H9 (cell line): ENCODE results near the gene SRRM2. TPM values are rescaled to one million over a fixed set of nuclear protein-coding genes. Genes with fewer than 3 reads are reported as not detected.

Source experiments
- DNase-seq: peaks from one replicate; pipeline ENCODE4 v3.0.0-alpha.2; 2017
- H2AFZ ChIP-seq: one replicate; pipeline ENCODE4 v1.6.1; 2013; ENCODE audit warnings: mild to moderate bottlenecking, low read length, control low read depth, moderate library complexity
- H2AK5ac ChIP-seq: 2 replicates; pipeline ENCODE4 v1.6.1; 2013; ENCODE audit warnings: low read length, control low read depth, mixed read lengths; ENCODE audit not compliant: insufficient read length
- H2BK120ac ChIP-seq: one replicate; pipeline ENCODE4 v1.6.1; 2013; ENCODE audit warnings: low read depth, mild to moderate bottlenecking, low read length, control low read depth, inconsistent platforms; ENCODE audit not compliant: poor library complexity, severe bottlenecking
- H2BK12ac ChIP-seq: 2 replicates; pipeline ENCODE4 v1.6.1; 2013; ENCODE audit warnings: low read length, control low read depth, mixed read lengths, low read depth; ENCODE audit not compliant: insufficient read length
- H2BK15ac ChIP-seq: 2 replicates; pipeline ENCODE4 v1.6.1; 2013; ENCODE audit warnings: low read depth, low read length, control low read depth
- H2BK20ac ChIP-seq: one replicate; pipeline ENCODE4 v1.6.1; 2013; ENCODE audit warnings: low read depth, mild to moderate bottlenecking, low read length, control low read depth, inconsistent platforms; ENCODE audit not compliant: poor library complexity, severe bottlenecking
- H2BK5ac ChIP-seq: 2 replicates; pipeline ENCODE4 v1.6.1; 2013; ENCODE audit warnings: low read length, control low read depth, mixed read lengths; ENCODE audit not compliant: insufficient read length
- H3K14ac ChIP-seq: 2 replicates; pipeline ENCODE4 v1.6.1; 2013; ENCODE audit warnings: low read length, control low read depth; ENCODE audit not compliant: insufficient read depth
- H3K18ac ChIP-seq: 2 replicates; pipeline ENCODE4 v1.6.1; 2013; ENCODE audit warnings: low read depth, mild to moderate bottlenecking, mixed read lengths, low read length, control low read depth; ENCODE audit not compliant: insufficient read length
- H3K23ac ChIP-seq: 2 replicates; pipeline ENCODE4 v1.6.1; 2013; ENCODE audit warnings: low read length, control low read depth, mixed read lengths, low read depth; ENCODE audit not compliant: insufficient read length
- H3K23me2 ChIP-seq: 2 replicates; pipeline ENCODE4 v1.6.1; 2013; ENCODE audit warnings: low read depth, mild to moderate bottlenecking, mixed read lengths, low read length, control low read depth; ENCODE audit not compliant: insufficient read length, poor library complexity, severe bottlenecking
- H3K27ac ChIP-seq: 2 replicates; pipeline ENCODE4 v1.5.1; 2013; ENCODE audit warnings: low read length, control low read depth, mixed read lengths, low read depth; ENCODE audit not compliant: insufficient read length
- H3K27me3 ChIP-seq: 2 replicates; pipeline ENCODE4 v1.6.1; 2013; ENCODE audit warnings: low read length, control low read depth, inconsistent platforms; ENCODE audit not compliant: insufficient read depth
- H3K4ac ChIP-seq: 2 replicates; pipeline ENCODE4 v1.6.1; 2013; ENCODE audit warnings: low read depth, mild to moderate bottlenecking, control low read depth, inconsistent platforms, low read length, moderate library complexity
- H3K4me1 ChIP-seq: 2 replicates; pipeline ENCODE4 v1.6.1; 2013; ENCODE audit warnings: low read length, control low read depth, inconsistent platforms; ENCODE audit not compliant: insufficient read depth
- H3K4me2 ChIP-seq: 2 replicates; pipeline ENCODE4 v1.6.1; 2013; ENCODE audit warnings: low read length, control low read depth, mixed read lengths; ENCODE audit not compliant: insufficient read length, insufficient read depth
- H3K56ac ChIP-seq: 2 replicates; pipeline ENCODE4 v1.6.1; 2013; ENCODE audit warnings: low read depth, mild to moderate bottlenecking, mixed read lengths, low read length, control low read depth; ENCODE audit not compliant: insufficient read length
- H3K79me1 ChIP-seq: 2 replicates; pipeline ENCODE4 v1.6.1; 2013; ENCODE audit warnings: low read depth, mild to moderate bottlenecking, moderate library complexity, low read length, control low read depth, inconsistent platforms; ENCODE audit not compliant: insufficient read depth, poor library complexity, severe bottlenecking
- H3K79me2 ChIP-seq: 2 replicates; pipeline ENCODE4 v1.6.1; 2013; ENCODE audit warnings: low read length, control low read depth, inconsistent platforms; ENCODE audit not compliant: insufficient read depth
- H3K9ac ChIP-seq: 2 replicates; pipeline ENCODE4 v1.6.1; 2013; ENCODE audit warnings: low read length, control low read depth, mixed read lengths; ENCODE audit not compliant: insufficient read length; ENCODE audit errors: extremely low read depth
- H3K9me3 ChIP-seq: one replicate; pipeline ENCODE4 v1.6.1; 2013; ENCODE audit warnings: low read depth, low read length, inconsistent platforms; ENCODE audit not compliant: control insufficient read depth
- H3T11ph ChIP-seq: one replicate; pipeline ENCODE4 v1.6.1; 2013; ENCODE audit warnings: mild to moderate bottlenecking, low read length, control low read depth, inconsistent platforms
- H4K20me1 ChIP-seq: one replicate; pipeline ENCODE4 v1.6.1; 2013; ENCODE audit not compliant: control insufficient read depth, insufficient read length, insufficient read depth
- H4K5ac ChIP-seq: 2 replicates; pipeline ENCODE4 v1.6.1; 2013; ENCODE audit warnings: low read depth, mild to moderate bottlenecking, mixed read lengths, low read length, control low read depth; ENCODE audit not compliant: insufficient read length
- H4K8ac ChIP-seq: replicated peaks from 2 replicates; pipeline ENCODE4 v1.6.1; 2013; ENCODE audit warnings: low read length, control low read depth, mixed read lengths, low read depth; ENCODE audit not compliant: insufficient read length
- H4K91ac ChIP-seq: 2 replicates; pipeline ENCODE4 v1.6.1; 2013; ENCODE audit warnings: low read depth, mild to moderate bottlenecking, moderate library complexity, mixed read lengths, low read length, control low read depth; ENCODE audit not compliant: insufficient read length
- H3K27ac Mint-ChIP-seq, 3 experiments: 2 replicates in 2 of 3; 3 replicates in 1 of 3; pipeline ENCODE4 v1.8.0; 2020 to 2021; ENCODE audit warnings: mixed read lengths in 3 of 3, mild to moderate bottlenecking in 1 of 3, moderate library complexity in 1 of 3
- H3K27me3 Mint-ChIP-seq: 2 replicates; pipeline ENCODE4 v1.8.0; 2021; ENCODE audit warnings: low read depth, mild to moderate bottlenecking, moderate library complexity, mixed read lengths
- H3K36me3 Mint-ChIP-seq, 3 experiments: 2 replicates in 2 of 3; 3 replicates in 1 of 3; pipeline ENCODE4 v1.8.0; 2020 to 2021; ENCODE audit warnings: low read depth in 3 of 3, mixed read lengths in 3 of 3; ENCODE audit not compliant: insufficient read depth in 1 of 3
- H3K4me1 Mint-ChIP-seq, 2 experiments: 2 replicates each; pipeline ENCODE4 v1.8.0; 2020; ENCODE audit warnings: mixed read lengths in 2 of 2
- H3K4me3 Mint-ChIP-seq, 2 experiments: 2 replicates in 1 of 2; 3 replicates in 1 of 2; pipeline ENCODE4 v1.8.0; 2020 to 2021; ENCODE audit warnings: mild to moderate bottlenecking in 2 of 2, mixed read lengths in 2 of 2, moderate library complexity in 1 of 2
- H3K9me3 Mint-ChIP-seq, 2 experiments: 2 replicates in 1 of 2; 3 replicates in 1 of 2; pipeline ENCODE4 v1.8.0; 2020; ENCODE audit warnings: mild to moderate bottlenecking in 2 of 2, mixed read lengths in 2 of 2, moderate library complexity in 1 of 2
- WGBS: extraction: QIAGEN DNeasy Blood & Tissue Kit; methylation state at CpG from one replicate; pipeline ENCODE4 v1.1.7; 2013; ENCODE audit warnings: missing lambda C conversion rate, low lambda C conversion rate, mixed read lengths; ENCODE audit not compliant: insufficient read length; ENCODE audit errors: extremely low coverage; 5-methylcytosine and 5-hydroxymethylcytosine counted together
- total RNA-seq: library from RNA; stranded (reverse); gene quantifications from 2 replicates; pipeline ENCODE4 v1.2.1, GENCODE V29; 2021
- TF ChIP-seq, protein P1 (sequence below): fragments of 200-600 bp; sonication (generic); conservative IDR thresholded peaks from 3 replicates; pipeline ENCODE4 v1.8.0; 2021; ENCODE audit warnings: antibody characterized with exemption, mild to moderate bottlenecking

SRRM2 gene
- total RNA-seq, 1 experiment from 2014 or later: 694 TPM

GRCh38 chr16:2753733-2754020 lies 1.2 kb downstream of the SRRM2 start:
- H3K4me1 Mint-ChIP-seq: peaks cover 38 to 43% of the 10 kb centered on the region in 2 experiments
- no peak for DNase-seq

More at GRCh38 chr16:2753733-2754020, 1.2 kb downstream of the SRRM2 start:
- Histone ChIP-seq H3K18ac (no peak overlapping the region), H3K4me2 (peak overlapping the region; percentile 71), H2AK5ac (no peak overlapping the region), H2BK12ac (no peak overlapping the region), H3K4ac (no peak overlapping the region), H2BK120ac (no peak overlapping the region), H3K9me3 (no peaks in the 10 kb centered on the region), H3K79me2 (peaks cover 48% of the 10 kb centered on the region), H3T11ph (no peak overlapping the region), H2AFZ (no peak overlapping the region), H4K20me1 (no peaks in the 10 kb centered on the region), H3K14ac (no peak overlapping the region; the same call in 1 of the 2 replicates), H3K23ac (no peak overlapping the region), H3K79me1 (peaks cover 13% of the 10 kb centered on the region), H3K23me2 (peaks cover 8% of the 10 kb centered on the region), H2BK5ac (no peak overlapping the region), H4K8ac (no peak overlapping the region), H3K4me1 (peaks cover 3% of the 10 kb centered on the region; the same call in 1 of the 2 replicates), H2BK20ac (no peak overlapping the region), H3K9ac (peak overlapping the region; percentile 84), H3K27ac (no peak overlapping the region), H4K5ac (no peak overlapping the region), H3K56ac (no peak overlapping the region), H4K91ac (no peak overlapping the region), H2BK15ac (no peak overlapping the region), H3K27me3 (no peaks in the 10 kb centered on the region)
- peaks cover 0 to 3% of the 10 kb centered on the region in 2 experiments; a peak in 2 of 5 replicates for H3K9me3 Mint-ChIP-seq
- TF ChIP-seq, protein P1, sequence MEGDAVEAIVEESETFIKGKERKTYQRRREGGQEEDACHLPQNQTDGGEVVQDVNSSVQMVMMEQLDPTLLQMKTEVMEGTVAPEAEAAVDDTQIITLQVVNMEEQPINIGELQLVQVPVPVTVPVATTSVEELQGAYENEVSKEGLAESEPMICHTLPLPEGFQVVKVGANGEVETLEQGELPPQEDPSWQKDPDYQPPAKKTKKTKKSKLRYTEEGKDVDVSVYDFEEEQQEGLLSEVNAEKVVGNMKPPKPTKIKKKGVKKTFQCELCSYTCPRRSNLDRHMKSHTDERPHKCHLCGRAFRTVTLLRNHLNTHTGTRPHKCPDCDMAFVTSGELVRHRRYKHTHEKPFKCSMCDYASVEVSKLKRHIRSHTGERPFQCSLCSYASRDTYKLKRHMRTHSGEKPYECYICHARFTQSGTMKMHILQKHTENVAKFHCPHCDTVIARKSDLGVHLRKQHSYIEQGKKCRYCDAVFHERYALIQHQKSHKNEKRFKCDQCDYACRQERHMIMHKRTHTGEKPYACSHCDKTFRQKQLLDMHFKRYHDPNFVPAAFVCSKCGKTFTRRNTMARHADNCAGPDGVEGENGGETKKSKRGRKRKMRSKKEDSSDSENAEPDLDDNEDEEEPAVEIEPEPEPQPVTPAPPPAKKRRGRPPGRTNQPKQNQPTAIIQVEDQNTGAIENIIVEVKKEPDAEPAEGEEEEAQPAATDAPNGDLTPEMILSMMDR: no peak
- WGBS: no CpG with 5 or more reads among the region's 7 CpGs
- H3K36me3 Mint-ChIP-seq: peaks cover 58 to 66% (median 65%) of the 10 kb centered on the region in 3 experiments
- peaks cover 2% of the 10 kb centered on the region; the same call in 1 of the 2 replicates for H3K27me3 Mint-ChIP-seq
- peak overlapping the region; percentile 88 to 97 (median 91) for H3K27ac Mint-ChIP-seq
- peak overlapping the region; percentile 90 to 94 for H3K4me3 Mint-ChIP-seq
